Spinal cord (tissue), 10 donors: ENCODE measurements around the gene ZNF141. TPM values are rescaled to one million over a fixed set of nuclear protein-coding genes. Genes with fewer than 3 reads are reported as not detected.

Experiments used
- DNase-seq, 6 donors: peaks; one replicate each; pipeline versions ENCODE4 v3.0.0 to v3.0.0-alpha.2; 2013 to 2015; ENCODE audit warnings: low spot score in 6 of 6, low read depth in 4 of 6
- H3K27ac ChIP-seq: one replicate; pipeline ENCODE4 v1.5.1; 2013; ENCODE audit warnings: low read depth, low read length, control low read depth
- H3K27me3 ChIP-seq: one replicate; pipeline ENCODE4 v1.6.1; 2013; ENCODE audit warnings: low read length; ENCODE audit not compliant: control insufficient read depth, insufficient read depth
- H3K36me3 ChIP-seq: one replicate; pipeline ENCODE4 v1.6.1; 2013; ENCODE audit warnings: low read length; ENCODE audit not compliant: control insufficient read depth, insufficient read depth
- H3K4me1 ChIP-seq: one replicate; pipeline ENCODE4 v1.6.1; 2013; ENCODE audit warnings: low read length; ENCODE audit not compliant: control insufficient read depth, insufficient read depth
- H3K4me3 ChIP-seq: one replicate; pipeline ENCODE4 v1.5.1; 2013; ENCODE audit warnings: low read depth, low read length, control low read depth
- H3K9me3 ChIP-seq: one replicate; pipeline ENCODE4 v1.6.1; 2013; ENCODE audit warnings: low read length; ENCODE audit not compliant: control insufficient read depth, insufficient read depth
- WGBS: methylation state at CpG from one replicate; pipeline ENCODE4 v1.1.5; 2013; ENCODE audit warnings: missing lambda C conversion rate; ENCODE audit not compliant: insufficient coverage; 5-methylcytosine and 5-hydroxymethylcytosine counted together
- polyA plus RNA-seq, 2 donors: library from polyadenylated mRNA; unstranded; fragments of 120-200 nt; gene quantifications; one replicate each; pipeline ENCODE4 v1.2.1, GENCODE V29; 2013; ENCODE audit not compliant: insufficient read length in 2 of 2
- total RNA-seq, 2 donors: library from RNA; depleted of rRNA in 1 of 2; stranded (reverse); fragments of 120-200 nt in 1 of 2; fragments of >200 nt in 1 of 2; gene quantifications; one replicate each; pipeline versions ENCODE4 v1.2.3 to v1.2.4, GENCODE V29; 2013 to 2014
- donor health status: healthy.

ZNF141 gene
- total and polyA plus RNA-seq, 4 donors, result 22.7 to 54.2 (median 35.2) TPM

- Histone ChIP-seq H3K4me3 (no peak overlapping the region), H3K36me3 (peaks cover 2% of the 10 kb centered on the region), H3K4me1 (no peaks in the 10 kb centered on the region), H3K27ac (no peak overlapping the region), H3K9me3 (peaks cover 2% of the 10 kb centered on the region), H3K27me3 (no peaks in the 10 kb centered on the region)
- DNase-seq, result no peak
- WGBS, result 97% methylated on average over 4 of the region's 8 CpGs
Measured at GRCh38 chr4:328729-329128, 8.9 kb upstream of the ZNF141 start.

- Histone ChIP-seq H3K27me3 (no peaks in the 10 kb centered on the region), H3K4me3 (no peak overlapping the region), H3K27ac (no peak overlapping the region), H3K36me3 (peaks cover 4% of the 10 kb centered on the region), H3K9me3 (no peaks in the 10 kb centered on the region), H3K4me1 (peaks cover 17% of the 10 kb centered on the region)
- DNase-seq, result no peak
- 57% methylated on average over 1 of the region's 2 CpGs for WGBS
Measured at GRCh38 chr4:335515-335914, 2.1 kb upstream of the ZNF141 start.

GRCh38 chr4:336099-336892 lies 1.3 kb upstream of the ZNF141 start:
- 6% methylated on average over 71 of the region's 71 CpGs for WGBS
- Histone ChIP-seq H3K27me3 (no peaks in the 10 kb centered on the region), H3K4me1 (peaks cover 17% of the 10 kb centered on the region), H3K9me3 (no peaks in the 10 kb centered on the region), H3K36me3 (peaks cover 4% of the 10 kb centered on the region), H3K4me3 (peak overlapping the region; percentile 69), H3K27ac (peak overlapping the region; percentile 96)
- peak in 2 of 6 donors; percentile 28 to 35 for DNase-seq

GRCh38 chr4:336893-337142 lies 796 bp upstream of the ZNF141 start:
- H3K4me1 ChIP-seq, result peaks cover 17% of the 10 kb centered on the region
- 0% methylated on average over 18 of the region's 18 CpGs for WGBS
- peak overlapping the region; percentile 69 for H3K4me3 ChIP-seq
- H3K27ac ChIP-seq, result peak overlapping the region; percentile 96
- no peaks in the 10 kb centered on the region for H3K27me3 ChIP-seq
- H3K36me3 ChIP-seq, result peaks cover 4% of the 10 kb centered on the region
- peaks cover 2% of the 10 kb centered on the region for H3K9me3 ChIP-seq
- DNase-seq, result no peak

GRCh38 chr4:337932-338758 lies 531 bp downstream of the ZNF141 start:
- H3K27me3 ChIP-seq, result no peaks in the 10 kb centered on the region
- DNase-seq, result peak in 3 of 6 donors; percentile 11 to 74 (median 62)
- under 1% methylated on average over 43 of the region's 52 CpGs for WGBS
- H3K4me1 ChIP-seq, result peaks cover 17% of the 10 kb centered on the region
- peaks cover 2% of the 10 kb centered on the region for H3K36me3 ChIP-seq
- peak overlapping the region; percentile 69 for H3K4me3 ChIP-seq
- peaks cover 2% of the 10 kb centered on the region for H3K9me3 ChIP-seq
- peak overlapping the region; percentile 96 for H3K27ac ChIP-seq

GRCh38 chr4:338759-339097 lies 1.1 kb downstream of the ZNF141 start:
- 20% methylated on average over 13 of the region's 13 CpGs for WGBS
- H3K4me3 ChIP-seq, result peak overlapping the region; percentile 69
- H3K36me3 ChIP-seq, result peaks cover 2% of the 10 kb centered on the region
- H3K27me3 ChIP-seq, result no peaks in the 10 kb centered on the region
- peaks cover 2% of the 10 kb centered on the region for H3K9me3 ChIP-seq
- peak overlapping the region; percentile 96 for H3K27ac ChIP-seq
- H3K4me1 ChIP-seq, result peaks cover 17% of the 10 kb centered on the region
- DNase-seq, result peak in 1 of 6 donors; percentile 1

GRCh38 chr4:340011-340410 lies 2.4 kb downstream of the ZNF141 start:
- no peak for DNase-seq
- Histone ChIP-seq H3K27ac (no peak overlapping the region), H3K4me3 (no peak overlapping the region), H3K36me3 (peaks cover 6% of the 10 kb centered on the region), H3K9me3 (peaks cover 2% of the 10 kb centered on the region), H3K27me3 (no peaks in the 10 kb centered on the region), H3K4me1 (peaks cover 17% of the 10 kb centered on the region)
- WGBS, result 100% methylated on average over 2 of the region's 4 CpGs

- no CpG with 5 or more reads among the region's 7 CpGs for WGBS
- Histone ChIP-seq H3K27ac (no peak overlapping the region), H3K9me3 (peaks cover 54% of the 10 kb centered on the region), H3K4me1 (no peaks in the 10 kb centered on the region), H3K36me3 (peaks cover 6% of the 10 kb centered on the region), H3K27me3 (no peaks in the 10 kb centered on the region), H3K4me3 (no peak overlapping the region)
- no peak for DNase-seq
Measured at GRCh38 chr4:373062-373839, 35.6 kb downstream of the ZNF141 start.

GRCh38 chr4:374298-375160 lies 36.9 kb downstream of the ZNF141 start:
- no peak for DNase-seq
- Histone ChIP-seq H3K36me3 (peaks cover 6% of the 10 kb centered on the region), H3K27me3 (no peaks in the 10 kb centered on the region), H3K27ac (no peak overlapping the region), H3K4me3 (no peak overlapping the region), H3K9me3 (peaks cover 49% of the 10 kb centered on the region), H3K4me1 (no peaks in the 10 kb centered on the region)
- 100% methylated on average over 2 of the region's 6 CpGs for WGBS
